GM18909 (cell line): Measurements from ENCODE around the gene SHISAL1.

Experiments used
- ATAC-seq: cut with Tn5 transposase; IDR thresholded peaks from one replicate; pipeline ENCODE4 v1.9.1; 2021; ENCODE audit warnings: mild to moderate bottlenecking; ENCODE audit not compliant: unreplicated experiment, poor library complexity

SHISAL1 gene

GRCh38 chr22:44214187-44214586 is 98.6 kb downstream of the SHISAL1 start:
- no peak for ATAC-seq

DNA sequence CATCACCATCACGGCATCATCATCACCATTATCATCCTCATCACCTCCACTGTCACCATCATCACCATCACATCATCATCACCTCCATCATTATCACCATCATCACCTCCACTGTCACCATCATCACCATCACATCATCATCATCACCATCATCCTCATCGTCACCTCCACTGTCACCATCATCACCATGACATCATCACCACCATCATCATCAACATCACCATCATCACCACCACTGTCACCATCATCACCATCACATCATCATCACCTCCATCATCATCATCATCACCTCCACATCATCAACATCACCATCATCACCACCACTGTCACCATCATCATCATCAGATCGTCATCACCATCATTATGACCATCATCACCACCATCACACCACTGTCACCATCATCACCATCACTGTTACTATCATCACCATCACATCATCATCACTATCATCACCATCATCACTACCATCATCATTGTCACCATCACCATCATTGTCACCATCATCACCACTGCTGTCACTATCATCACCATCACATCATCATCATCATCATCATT is 99.2 kb downstream of the SHISAL1 start:
- ATAC-seq = no peak

- no peak for ATAC-seq
Measured at GRCh38 chr22:44212936-44213335, 99.8 kb downstream of the SHISAL1 start.

DNA sequence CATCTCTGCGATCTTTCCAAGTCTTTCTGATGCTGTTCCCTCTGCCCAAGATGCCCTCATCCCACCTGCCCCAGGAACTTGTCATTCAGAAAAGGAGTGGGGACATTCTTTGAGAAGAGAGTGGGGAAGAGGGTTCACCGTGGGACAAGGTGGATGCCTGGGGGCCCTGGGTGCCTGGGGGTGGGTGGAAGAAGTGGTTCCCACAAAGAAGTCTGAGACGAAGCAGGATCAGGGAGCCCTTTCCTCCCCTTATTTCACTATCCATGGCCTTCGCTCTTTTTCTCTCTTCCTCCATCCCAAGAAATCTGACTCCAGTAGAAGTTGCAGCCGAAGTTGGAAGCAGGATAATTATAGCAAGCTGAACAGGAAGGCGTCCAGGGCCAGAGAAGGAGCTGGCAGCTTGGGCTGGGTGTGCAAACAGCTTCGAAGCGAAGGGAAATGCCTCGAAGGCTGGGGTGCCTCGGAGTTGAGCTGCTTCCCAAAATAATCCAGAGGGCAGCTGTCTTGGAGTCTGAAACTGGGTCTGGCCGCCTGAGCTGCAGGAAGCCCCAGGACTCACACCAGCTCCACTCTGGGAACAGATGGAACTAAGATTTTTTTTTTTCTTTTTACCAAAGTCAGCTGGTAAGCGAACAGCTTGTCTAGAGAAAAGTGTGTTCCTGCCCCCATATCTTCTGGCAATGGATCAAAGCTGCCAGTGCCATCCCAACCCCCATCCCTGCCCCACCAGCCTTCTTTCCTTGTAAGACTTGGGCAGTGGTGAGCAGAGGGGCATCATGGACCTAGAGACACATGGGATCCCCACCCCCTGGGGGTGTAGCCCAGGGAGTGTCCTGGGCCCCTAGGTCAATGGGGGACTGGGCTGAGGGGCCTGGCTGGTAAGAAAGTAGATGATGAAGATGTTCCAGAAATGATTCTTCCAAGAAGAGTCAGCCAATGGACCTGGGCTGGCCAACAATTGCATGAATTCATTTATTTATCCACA is 100.5 kb downstream of the SHISAL1 start:
- ATAC-seq = no peak

- no peak for ATAC-seq
Measured at GRCh38 chr22:44211256-44211945, 101.3 kb downstream of the SHISAL1 start.

- ATAC-seq = no peak
Measured at GRCh38 chr22:44210722-44211121, 102.0 kb downstream of the SHISAL1 start.

DNA sequence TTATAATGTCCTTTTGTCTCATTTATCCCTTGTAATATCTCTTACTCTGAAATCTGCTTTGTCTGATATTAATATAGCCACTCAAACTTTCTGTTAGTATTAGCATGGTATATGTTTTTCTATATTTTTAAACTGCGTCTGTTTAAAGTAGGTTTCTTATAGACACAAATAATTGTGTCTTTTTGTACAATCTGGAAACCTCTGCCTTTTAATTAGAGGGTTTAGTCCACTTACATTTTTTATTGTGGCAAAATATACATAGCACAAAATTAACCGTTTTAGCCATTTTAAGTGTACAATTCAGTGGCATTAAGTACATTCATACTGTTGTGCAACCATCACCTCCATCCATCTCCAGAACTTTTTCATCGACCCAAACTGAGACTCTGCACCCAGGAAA is 103.4 kb downstream of the SHISAL1 start:
- no peak for ATAC-seq

DNA sequence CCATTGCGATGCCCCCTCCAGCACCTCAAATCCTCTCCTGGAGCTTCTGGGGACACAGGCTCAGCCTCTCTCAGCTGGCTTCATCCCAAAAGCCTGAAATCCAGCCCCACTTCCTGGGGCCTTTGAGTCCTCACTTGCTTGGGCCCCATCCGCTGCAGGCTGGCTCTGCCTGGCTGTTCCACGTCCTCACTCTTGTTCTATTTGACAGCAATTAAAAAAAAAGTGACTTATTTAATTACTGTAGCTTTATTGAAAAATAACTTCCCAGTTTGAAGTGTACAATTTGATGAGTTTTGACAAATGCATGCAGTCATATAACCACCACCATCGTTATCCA is 104.8 kb downstream of the SHISAL1 start:
- no peak for ATAC-seq

DNA sequence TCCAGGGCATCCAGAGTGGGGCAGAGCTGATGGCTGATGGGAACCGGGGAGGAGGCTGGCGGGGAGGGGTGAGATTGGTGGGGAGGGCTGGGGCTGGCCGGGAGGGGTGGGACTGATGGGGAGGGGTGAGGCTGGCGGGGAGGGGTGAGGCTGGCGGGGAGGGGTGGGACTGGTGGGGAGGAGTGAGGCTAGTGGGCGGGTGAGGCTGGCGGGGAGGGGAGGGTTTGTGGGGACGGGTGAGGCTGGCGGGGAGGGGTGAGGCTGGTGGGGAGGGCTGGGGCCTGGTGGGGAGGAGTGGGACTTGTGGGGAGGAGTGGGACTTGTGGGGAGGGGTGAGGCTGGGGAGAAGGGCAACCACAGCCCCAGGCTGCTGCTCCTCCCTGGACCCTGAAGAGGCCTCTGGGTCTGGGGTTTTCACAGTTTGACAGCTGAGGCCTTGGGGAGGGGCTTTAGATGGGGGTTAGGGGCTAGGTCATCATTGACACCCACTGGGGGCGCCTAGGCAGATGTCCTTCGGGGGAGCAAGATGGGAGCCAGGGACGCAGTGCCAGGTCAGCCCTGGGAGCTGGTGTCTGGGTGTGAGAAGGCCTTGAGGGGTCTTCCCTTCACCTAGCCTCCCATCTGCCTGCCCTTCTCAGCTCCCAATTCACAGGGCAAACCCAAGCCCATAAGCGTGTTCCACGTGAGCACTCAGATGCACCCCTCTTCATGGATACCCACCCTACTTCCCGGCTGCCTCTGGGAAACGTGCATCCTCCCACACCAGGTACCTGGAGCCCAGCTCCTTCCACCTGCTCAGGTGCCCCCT is 105.4 kb downstream of the SHISAL1 start:
- ATAC-seq = no peak

- no peak for ATAC-seq
Measured at GRCh38 chr22:44206696-44207095, 106.1 kb downstream of the SHISAL1 start.

- ATAC-seq = no peak
Measured at GRCh38 chr22:44206330-44206645, 106.5 kb downstream of the SHISAL1 start.

GRCh38 chr22:44205516-44206329 is 107.0 kb downstream of the SHISAL1 start:
- ATAC-seq = no peak

GRCh38 chr22:44204739-44205515 is 107.8 kb downstream of the SHISAL1 start:
- no peak for ATAC-seq

DNA sequence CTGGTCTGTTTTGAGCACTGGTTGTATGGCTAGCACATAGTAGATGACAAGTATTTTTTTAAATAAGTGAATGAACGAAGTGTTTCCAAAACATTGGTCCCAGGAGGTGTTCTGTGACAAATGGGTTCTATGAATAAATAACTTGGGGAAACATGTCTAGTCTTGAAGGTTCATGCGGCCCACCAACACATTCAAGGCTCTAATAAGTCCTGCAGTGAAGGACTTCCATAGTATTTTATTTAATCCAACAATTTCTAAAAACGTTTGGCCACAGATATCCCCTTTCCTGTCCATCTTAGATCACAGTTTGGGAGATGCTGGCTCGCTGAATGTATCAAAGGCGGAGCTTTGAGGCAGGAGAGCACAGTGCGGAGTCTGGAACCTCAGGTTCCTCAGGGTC is 109.5 kb downstream of the SHISAL1 start:
- no peak for ATAC-seq

- no peak for ATAC-seq
Measured at GRCh38 chr22:44202261-44202789, 110.4 kb downstream of the SHISAL1 start.

- ATAC-seq = no peak
Measured at GRCh38 chr22:44201665-44202064, 111.1 kb downstream of the SHISAL1 start.

DNA sequence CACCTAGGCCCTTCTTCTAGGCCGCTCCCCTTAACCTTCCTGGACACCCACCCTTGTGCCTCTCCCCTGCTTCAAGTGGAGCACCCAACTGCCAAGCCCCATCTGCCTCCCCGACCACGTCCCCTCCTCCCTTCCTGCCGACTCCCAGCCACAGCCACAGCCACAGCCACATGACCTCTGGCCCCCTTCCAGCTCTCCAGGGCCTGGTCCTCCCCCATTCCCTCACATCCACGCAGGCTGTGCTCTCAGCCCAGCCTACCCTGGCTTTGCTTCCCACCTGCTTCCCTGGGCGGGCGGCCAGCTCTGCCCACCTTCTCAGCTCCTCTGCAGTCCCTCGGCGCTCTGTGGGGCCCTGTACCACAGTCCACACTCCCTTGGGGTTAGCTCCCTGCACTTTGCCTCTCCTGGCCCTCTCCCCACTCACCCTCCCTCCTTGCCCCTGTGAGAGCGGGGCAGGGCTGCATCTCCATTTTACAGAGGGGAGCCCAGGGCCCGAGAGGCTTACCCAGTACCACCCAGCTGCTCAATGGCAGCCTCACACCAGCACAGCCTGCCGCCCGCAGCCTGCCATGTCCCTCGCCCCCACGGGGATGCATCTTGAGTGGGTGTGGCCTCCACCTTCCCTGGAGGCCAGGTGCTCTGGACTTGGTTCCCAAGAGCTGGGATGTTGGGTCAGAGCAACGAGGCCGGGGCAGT is 111.7 kb downstream of the SHISAL1 start:
- no peak for ATAC-seq

DNA sequence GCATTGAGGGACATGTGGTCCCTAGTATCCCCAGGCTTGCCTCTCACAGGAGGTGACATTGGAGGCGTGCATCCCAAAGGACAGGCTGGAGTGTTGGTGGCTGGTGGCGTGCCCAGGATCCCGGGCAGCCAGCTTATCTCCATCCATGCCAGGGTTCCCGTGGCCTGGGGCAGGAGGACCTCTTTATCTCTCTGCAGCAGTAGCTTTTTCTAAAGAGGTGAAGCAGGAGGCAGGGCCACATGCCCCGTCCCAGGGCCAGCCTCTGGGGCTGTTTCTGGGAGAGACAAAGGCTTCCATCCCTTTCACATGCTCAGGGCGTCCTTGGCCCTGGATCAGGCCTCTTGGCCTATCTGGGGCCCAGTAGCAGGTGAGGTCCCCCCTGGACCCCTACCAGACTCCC is 112.3 kb downstream of the SHISAL1 start:
- no peak for ATAC-seq
